Hepatocyte (in vitro differentiated cells): ENCODE results near the gene SLC48A1.

Experiments used
- EZH2 ChIP-seq: fragments of 200-600 bp; sonication (generic); IDR thresholded peaks from 2 replicates; pipeline ENCODE4 v1.6.1; 2016; ENCODE audit warnings: antibody characterized with exemption, mild to moderate bottlenecking, borderline replicate concordance
- EZH2phosphoT487 ChIP-seq: fragments of 200-600 bp; sonication (generic); IDR thresholded peaks from one replicate; pipeline ENCODE4 v1.6.1; 2018; ENCODE audit warnings: antibody characterized with exemption, mild to moderate bottlenecking, low read depth, moderate library complexity; ENCODE audit not compliant: unreplicated experiment, severe bottlenecking
- TF ChIP-seq, protein P1 (sequence below): fragments of 200-600 bp; sonication (generic); IDR thresholded peaks from 2 replicates; pipeline ENCODE4 v1.5.1; 2016; ENCODE audit warnings: antibody characterized with exemption, mild to moderate bottlenecking; ENCODE audit not compliant: poor library complexity

DNA sequence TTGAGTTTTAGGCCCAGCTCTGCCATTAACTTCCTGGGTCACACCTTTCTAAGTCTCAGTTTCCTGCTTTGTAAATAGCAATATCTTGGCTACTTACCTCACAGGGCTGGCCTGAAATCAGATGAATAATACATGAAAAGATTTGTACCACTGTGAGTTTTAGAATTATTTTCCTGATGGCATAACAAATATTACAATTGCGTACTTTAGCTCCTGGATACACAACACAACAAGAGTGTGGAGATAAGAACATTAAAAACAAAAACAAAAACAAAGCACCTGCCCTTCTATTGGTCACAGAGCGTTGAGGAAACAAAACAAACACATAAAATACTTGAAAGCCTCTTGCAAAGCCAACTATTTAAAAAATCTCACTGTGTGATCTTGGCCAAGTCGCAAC is 51.6 kb downstream of the SLC48A1 start:
- TF ChIP-seq, protein P1, sequence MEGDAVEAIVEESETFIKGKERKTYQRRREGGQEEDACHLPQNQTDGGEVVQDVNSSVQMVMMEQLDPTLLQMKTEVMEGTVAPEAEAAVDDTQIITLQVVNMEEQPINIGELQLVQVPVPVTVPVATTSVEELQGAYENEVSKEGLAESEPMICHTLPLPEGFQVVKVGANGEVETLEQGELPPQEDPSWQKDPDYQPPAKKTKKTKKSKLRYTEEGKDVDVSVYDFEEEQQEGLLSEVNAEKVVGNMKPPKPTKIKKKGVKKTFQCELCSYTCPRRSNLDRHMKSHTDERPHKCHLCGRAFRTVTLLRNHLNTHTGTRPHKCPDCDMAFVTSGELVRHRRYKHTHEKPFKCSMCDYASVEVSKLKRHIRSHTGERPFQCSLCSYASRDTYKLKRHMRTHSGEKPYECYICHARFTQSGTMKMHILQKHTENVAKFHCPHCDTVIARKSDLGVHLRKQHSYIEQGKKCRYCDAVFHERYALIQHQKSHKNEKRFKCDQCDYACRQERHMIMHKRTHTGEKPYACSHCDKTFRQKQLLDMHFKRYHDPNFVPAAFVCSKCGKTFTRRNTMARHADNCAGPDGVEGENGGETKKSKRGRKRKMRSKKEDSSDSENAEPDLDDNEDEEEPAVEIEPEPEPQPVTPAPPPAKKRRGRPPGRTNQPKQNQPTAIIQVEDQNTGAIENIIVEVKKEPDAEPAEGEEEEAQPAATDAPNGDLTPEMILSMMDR: no peak
- TF ChIP-seq EZH2 (no peak), EZH2phosphoT487 (no peak)
